Subcutaneous adipose tissue (tissue), 4 donors: Measurements from ENCODE around the gene TPH2. TPM values are rescaled to one million over a fixed set of nuclear protein-coding genes. Genes with fewer than 3 reads are reported as not detected.

Experiments
- total RNA-seq, 4 donors: library from RNA; depleted of rRNA; stranded (reverse); fragments of >200 nt; gene quantifications; one replicate each; pipeline ENCODE4 v1.1.0, GENCODE V29; 2016
- TF ChIP-seq, protein P1 (sequence below): fragments of 450-650 bp; IDR thresholded peaks from one replicate; pipeline ENCODE4 v1.5.1; 2016; ENCODE audit warnings: low read depth, mild to moderate bottlenecking, control low read depth, antibody characterized with exemption, moderate library complexity

The TPH2 gene
- total RNA-seq, 4 donors from 2014 or later = not detected

GRCh38 chr12:71958056-71958455 is 19.4 kb downstream of the TPH2 start:
- TF ChIP-seq, protein P1, sequence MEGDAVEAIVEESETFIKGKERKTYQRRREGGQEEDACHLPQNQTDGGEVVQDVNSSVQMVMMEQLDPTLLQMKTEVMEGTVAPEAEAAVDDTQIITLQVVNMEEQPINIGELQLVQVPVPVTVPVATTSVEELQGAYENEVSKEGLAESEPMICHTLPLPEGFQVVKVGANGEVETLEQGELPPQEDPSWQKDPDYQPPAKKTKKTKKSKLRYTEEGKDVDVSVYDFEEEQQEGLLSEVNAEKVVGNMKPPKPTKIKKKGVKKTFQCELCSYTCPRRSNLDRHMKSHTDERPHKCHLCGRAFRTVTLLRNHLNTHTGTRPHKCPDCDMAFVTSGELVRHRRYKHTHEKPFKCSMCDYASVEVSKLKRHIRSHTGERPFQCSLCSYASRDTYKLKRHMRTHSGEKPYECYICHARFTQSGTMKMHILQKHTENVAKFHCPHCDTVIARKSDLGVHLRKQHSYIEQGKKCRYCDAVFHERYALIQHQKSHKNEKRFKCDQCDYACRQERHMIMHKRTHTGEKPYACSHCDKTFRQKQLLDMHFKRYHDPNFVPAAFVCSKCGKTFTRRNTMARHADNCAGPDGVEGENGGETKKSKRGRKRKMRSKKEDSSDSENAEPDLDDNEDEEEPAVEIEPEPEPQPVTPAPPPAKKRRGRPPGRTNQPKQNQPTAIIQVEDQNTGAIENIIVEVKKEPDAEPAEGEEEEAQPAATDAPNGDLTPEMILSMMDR = no peak

DNA sequence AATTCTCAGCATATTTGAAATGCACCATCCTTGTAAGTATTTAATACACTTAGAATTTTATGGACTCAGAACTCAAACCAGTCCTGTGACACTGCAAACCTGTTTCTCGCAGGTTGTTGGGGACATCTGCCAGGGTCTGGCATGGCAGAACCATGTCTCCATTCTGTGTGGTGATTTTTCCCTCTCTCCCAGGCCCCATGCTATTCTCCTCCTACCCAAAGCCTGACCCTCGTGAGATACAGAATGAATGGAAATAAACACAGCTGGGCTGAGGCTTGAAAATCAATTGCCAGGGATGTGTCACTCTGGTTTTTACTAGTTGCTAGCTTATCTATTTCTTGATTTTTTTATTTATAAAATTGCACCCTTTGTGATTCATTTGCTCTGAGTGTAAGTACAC is 19.8 kb downstream of the TPH2 start:
- TF ChIP-seq, protein P1 = no peak

DNA sequence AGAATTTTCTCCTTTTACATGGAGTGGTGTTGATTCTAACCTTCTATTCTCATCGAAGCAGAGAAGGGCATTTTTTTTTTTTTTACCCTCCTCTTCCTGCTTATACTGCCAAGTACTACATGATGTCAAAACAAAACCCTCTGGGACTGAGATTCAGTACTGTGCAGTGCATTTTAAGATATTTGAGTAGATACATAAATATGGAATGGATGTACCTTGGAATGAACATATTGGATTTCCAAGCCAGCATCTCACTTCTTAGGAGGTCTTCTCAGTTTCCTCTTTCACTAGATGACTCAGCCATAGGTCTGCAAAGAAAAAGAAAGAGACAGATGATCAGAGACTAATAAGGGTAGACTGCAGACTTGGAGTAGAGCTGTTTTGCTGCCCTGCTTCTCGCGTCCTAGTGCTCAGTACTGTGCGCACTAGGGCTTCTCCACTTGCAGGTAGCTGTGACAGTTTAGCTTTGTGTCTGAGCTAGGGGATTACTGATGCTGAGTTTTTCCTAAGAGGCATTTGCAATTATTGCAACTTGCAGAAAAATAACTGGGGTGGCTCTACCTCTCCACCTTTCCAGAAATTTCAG is 20.4 kb downstream of the TPH2 start:
- TF ChIP-seq, protein P1 = no peak

- TF ChIP-seq, protein P1 = no peak
Measured at GRCh38 chr12:71967211-71967610, 28.6 kb downstream of the TPH2 start.

DNA sequence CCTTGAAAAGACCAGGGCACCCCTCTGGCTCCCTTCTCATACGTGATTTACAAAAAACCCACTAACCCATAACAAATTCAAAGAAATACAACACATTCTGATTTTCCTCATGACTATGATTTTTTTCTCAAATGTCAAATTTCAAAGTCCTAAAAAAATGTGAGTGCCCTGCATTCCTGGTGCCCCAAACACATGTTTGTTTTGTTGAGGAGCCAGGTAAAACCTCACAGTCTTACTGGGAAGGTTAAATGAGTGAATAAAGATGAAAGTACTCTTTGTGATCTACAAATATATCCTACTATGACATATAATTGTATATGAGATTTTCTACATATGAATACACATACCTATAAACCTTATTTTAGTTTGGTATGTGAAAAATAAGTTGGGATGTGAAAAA is 30.7 kb downstream of the TPH2 start:
- TF ChIP-seq, protein P1 = no peak

DNA sequence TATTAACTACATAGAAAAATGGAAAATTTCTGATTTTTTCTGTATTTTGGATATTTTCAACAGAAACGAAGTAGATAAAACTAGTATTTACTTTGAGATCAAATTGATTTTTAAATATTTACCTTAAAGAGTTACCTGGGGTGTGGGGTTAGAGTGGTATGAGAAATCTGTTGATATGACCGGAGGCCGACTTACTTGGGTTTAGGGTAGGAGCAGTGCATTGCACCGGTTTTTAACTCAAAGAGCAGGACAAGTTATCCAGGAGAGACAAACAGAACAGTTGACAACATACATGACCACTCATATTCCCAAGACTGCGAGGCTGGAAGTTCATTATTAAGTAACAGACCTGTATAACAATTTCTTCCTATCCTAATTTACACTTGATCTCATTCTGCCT is 31.4 kb downstream of the TPH2 start:
- TF ChIP-seq, protein P1 = no peak

- TF ChIP-seq, protein P1 = no peak
Measured at GRCh38 chr12:71972441-71973074, 33.9 kb downstream of the TPH2 start.
